ENCODE results near the gene CEP89.
"Not testable (repeated sequence)": the region's sequence is repeated elsewhere in the genome, so short reads cannot be mapped to it uniquely, and the experiment has no call there.

Gene CEP89

GRCh38 chr19:32833388-32833787 lies 138.4 kb downstream of the CEP89 start:
- DNase-seq (ENCODE audit: low read depth) = not testable (repeated sequence)

GRCh38 chr19:32832825-32833224 lies 138.9 kb downstream of the CEP89 start:
- DNase-seq (ENCODE audit: low read depth) = not testable (repeated sequence)

- not testable (repeated sequence) for DNase-seq (ENCODE audit: low read depth)
Observed at GRCh38 chr19:32832094-32832493, 139.7 kb downstream of the CEP89 start.

GRCh38 chr19:32831611-32832010 lies 140.1 kb downstream of the CEP89 start:
- no peak for DNase-seq (ENCODE audit: low read depth)

DNA sequence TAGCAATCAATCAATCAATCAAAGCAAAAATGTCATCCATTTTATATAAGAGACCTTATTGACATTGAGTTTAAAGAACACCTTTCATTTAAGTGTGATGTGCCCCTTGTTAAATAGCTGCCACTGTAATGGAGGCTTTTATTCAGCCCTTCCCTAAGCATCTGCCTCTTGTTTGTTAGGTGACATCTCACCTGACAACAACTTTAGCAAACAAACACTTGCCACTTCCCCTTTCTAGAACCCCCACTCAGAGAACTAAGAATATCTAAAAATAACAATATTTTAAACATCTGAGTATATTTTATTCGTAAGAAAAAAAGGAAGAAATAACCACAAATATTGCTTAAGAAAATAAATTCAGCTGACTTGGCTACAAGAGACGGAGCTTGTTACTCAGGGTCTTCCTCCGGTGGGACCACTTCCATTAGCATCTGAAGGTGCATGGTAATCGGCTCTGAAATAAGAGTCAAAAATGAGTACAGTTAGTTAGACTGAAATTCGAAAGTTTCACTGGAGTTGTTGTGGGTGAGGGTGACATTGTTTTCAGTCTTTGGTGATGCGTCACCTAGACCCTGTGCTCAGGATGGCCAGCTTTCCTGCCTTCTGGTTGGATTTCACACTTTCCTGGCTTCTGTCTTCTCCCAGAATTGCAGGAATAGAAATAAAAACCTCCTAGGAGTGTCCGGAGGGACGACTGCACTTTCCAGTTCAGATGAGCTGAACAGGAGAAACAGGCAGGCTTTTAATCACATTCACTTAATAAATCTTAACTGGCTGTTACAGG lies 141.3 kb downstream of the CEP89 start:
- no peak for DNase-seq (ENCODE audit: low read depth)

- no peak for DNase-seq (ENCODE audit: low read depth)
Observed at GRCh38 chr19:32829345-32829896, 142.3 kb downstream of the CEP89 start.

DNA sequence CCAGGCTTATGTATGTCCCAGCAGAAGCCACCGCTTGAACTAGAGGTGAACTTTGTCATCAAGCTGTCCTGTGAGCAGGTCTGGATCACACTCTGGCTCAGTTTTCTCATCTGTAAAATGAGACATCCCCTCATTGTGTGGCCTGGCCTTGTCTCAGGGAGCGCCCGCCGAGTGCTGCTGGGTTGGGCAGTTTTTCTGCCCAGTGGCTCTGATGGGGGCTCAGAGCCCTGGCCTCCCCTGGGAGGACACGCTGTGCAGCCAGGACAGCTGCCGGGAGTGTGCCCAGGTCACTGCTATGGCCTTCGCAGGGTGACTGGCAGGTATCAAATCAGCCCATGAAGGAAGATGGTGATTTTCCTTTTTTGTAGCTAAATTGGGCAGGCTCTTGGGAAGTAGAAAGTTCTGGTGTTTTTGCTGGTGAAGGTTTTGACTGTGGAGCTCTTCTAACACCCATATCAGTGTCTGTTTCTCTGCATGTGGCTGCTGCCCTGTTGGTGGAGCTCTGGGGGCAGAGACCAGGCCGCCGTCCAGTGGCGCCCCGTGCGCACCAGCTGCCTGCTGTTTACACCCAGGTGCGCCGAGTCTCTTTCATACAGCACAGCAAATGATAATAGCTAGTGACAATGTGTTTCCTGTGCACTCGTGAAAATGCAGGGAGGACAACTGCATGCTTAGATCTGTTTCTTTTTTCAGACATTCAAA lies 143.0 kb downstream of the CEP89 start:
- DNase-seq (ENCODE audit: low read depth) = no peak

- DNase-seq (ENCODE audit: low read depth) = no peak
Observed at GRCh38 chr19:32828139-32828538, 143.6 kb downstream of the CEP89 start.
